ENCODE measurements around the gene FMR1. TPM values are rescaled to one million over a fixed set of nuclear protein-coding genes. Genes with fewer than 3 reads are reported as not detected.

The FMR1 gene
- total RNA-seq, 1 donor from 2014 or later, result 108 TPM

DNA sequence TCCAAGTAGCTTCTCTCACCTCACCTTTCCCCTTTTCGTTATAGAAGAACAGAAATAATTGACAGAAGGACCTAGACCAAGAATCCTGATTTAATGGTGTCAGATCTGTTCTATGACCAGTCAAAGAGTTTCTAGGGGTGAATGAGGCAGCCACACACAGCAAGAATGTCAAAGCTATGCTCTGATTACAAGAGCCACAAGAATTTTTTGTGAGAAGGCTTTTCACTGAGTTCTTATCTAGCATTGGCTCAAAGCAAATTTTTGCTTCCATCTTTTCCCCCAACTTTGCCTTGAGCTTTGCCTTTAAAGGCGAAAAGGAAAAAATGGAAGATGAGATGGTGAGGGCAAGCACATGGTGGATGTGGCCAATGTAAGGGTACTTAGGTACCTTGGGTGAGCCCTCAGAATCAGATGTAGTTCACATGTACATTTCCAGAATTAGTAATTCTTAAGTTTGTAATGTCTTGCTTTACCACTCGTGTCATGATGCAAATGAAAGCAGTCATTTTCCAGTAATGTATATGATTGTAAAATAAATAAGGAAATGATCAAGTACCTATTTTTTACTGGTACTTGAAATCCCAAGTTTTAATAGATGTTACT is 23.5 kb downstream of the FMR1 start:
- no peak overlapping the region for H3K4me3 Mint-ChIP-seq
- no peaks in the 10 kb centered on the region for H3K4me1 Mint-ChIP-seq
- H3K36me3 Mint-ChIP-seq, result peaks cover 31% of the 10 kb centered on the region
- TF ChIP-seq, protein P1, sequence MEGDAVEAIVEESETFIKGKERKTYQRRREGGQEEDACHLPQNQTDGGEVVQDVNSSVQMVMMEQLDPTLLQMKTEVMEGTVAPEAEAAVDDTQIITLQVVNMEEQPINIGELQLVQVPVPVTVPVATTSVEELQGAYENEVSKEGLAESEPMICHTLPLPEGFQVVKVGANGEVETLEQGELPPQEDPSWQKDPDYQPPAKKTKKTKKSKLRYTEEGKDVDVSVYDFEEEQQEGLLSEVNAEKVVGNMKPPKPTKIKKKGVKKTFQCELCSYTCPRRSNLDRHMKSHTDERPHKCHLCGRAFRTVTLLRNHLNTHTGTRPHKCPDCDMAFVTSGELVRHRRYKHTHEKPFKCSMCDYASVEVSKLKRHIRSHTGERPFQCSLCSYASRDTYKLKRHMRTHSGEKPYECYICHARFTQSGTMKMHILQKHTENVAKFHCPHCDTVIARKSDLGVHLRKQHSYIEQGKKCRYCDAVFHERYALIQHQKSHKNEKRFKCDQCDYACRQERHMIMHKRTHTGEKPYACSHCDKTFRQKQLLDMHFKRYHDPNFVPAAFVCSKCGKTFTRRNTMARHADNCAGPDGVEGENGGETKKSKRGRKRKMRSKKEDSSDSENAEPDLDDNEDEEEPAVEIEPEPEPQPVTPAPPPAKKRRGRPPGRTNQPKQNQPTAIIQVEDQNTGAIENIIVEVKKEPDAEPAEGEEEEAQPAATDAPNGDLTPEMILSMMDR (IDR thresholded peaks at IDR 0.05; ENCODE audit: unreplicated experiment), result no peak
- no peaks in the 10 kb centered on the region for H3K27me3 Mint-ChIP-seq (ENCODE audit: low read depth)
- peaks cover 18% of the 10 kb centered on the region for H3K9me3 Mint-ChIP-seq
- H3K27ac Mint-ChIP-seq, result no peak overlapping the region
- no peak for DNase-seq (ENCODE audit: low spot score in 2 of 2, unreplicated experiment in 2 of 2)

DNA sequence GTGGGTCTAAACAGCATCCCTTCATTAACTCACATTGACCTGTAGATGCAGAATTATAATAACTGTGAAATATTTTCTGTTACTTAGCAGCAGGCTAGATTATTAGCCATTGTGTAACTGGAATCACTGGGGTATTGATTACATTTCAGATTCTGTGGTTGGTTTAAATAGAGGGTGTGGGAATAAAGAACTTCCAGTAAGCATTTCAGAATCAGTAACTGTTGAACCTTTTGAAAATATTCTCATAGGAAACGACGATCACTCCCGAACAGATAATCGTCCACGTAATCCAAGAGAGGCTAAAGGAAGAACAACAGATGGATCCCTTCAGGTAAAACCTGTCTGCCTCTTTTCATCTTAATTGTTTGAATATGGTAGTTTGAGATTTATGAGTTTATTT is 33.6 kb downstream of the FMR1 start:
- Mint-ChIP-seq H3K36me3 (peaks cover 38% of the 10 kb centered on the region), H3K27me3 (ENCODE audit: low read depth) (no peaks in the 10 kb centered on the region), H3K4me1 (no peaks in the 10 kb centered on the region), H3K4me3 (no peak overlapping the region), H3K27ac (no peak overlapping the region), H3K9me3 (peaks cover 13% of the 10 kb centered on the region)
- no peak for DNase-seq (ENCODE audit: low spot score in 2 of 2, unreplicated experiment in 2 of 2)
- TF ChIP-seq, protein P1 (IDR thresholded peaks at IDR 0.05; ENCODE audit: unreplicated experiment), result no peak

DNA sequence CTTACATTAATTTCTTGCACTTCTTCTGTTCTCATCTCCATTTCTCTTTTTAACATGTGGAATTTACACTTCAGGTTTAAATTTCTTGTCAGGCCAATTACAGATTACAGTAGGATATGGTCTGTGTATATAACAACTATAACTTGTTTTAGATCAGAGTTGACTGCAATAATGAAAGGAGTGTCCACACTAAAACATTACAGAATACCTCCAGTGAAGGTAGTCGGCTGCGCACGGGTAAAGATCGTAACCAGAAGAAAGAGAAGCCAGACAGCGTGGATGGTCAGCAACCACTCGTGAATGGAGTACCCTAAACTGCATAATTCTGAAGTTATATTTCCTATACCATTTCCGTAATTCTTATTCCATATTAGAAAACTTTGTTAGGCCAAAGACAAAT is 36.8 kb downstream of the FMR1 start:
- H3K36me3 Mint-ChIP-seq, result peaks cover 23% of the 10 kb centered on the region
- peaks cover 4% of the 10 kb centered on the region for H3K9me3 Mint-ChIP-seq
- no peak overlapping the region for H3K4me3 Mint-ChIP-seq
- TF ChIP-seq, protein P1 (IDR thresholded peaks at IDR 0.05; ENCODE audit: unreplicated experiment), result no peak
- no peaks in the 10 kb centered on the region for H3K27me3 Mint-ChIP-seq (ENCODE audit: low read depth)
- no peaks in the 10 kb centered on the region for H3K4me1 Mint-ChIP-seq
- no peak for DNase-seq (ENCODE audit: low spot score in 2 of 2, unreplicated experiment in 2 of 2)
- no peak overlapping the region for H3K27ac Mint-ChIP-seq

DNA sequence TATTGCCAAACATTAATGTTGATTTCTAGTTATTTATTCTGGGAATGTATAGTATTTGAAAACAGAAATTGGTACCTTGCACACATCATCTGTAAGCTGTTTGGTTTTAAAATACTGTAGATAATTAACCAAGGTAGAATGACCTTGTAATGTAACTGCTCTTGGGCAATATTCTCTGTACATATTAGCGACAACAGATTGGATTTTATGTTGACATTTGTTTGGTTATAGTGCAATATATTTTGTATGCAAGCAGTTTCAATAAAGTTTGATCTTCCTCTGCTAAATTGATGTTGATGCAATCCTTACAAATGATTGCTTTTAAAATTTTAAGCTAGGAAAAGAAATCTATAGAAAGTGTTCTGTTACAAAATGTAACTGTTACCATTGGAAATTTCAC is 38.6 kb downstream of the FMR1 start:
- no peak for DNase-seq (ENCODE audit: low spot score in 2 of 2, unreplicated experiment in 2 of 2)
- Mint-ChIP-seq H3K4me3 (no peak overlapping the region), H3K9me3 (peaks cover 5% of the 10 kb centered on the region), H3K27ac (no peak overlapping the region), H3K27me3 (ENCODE audit: low read depth) (no peaks in the 10 kb centered on the region), H3K4me1 (peaks cover 2% of the 10 kb centered on the region), H3K36me3 (peaks cover 12% of the 10 kb centered on the region)
- TF ChIP-seq, protein P1 (IDR thresholded peaks at IDR 0.05; ENCODE audit: unreplicated experiment), result no peak

DNA sequence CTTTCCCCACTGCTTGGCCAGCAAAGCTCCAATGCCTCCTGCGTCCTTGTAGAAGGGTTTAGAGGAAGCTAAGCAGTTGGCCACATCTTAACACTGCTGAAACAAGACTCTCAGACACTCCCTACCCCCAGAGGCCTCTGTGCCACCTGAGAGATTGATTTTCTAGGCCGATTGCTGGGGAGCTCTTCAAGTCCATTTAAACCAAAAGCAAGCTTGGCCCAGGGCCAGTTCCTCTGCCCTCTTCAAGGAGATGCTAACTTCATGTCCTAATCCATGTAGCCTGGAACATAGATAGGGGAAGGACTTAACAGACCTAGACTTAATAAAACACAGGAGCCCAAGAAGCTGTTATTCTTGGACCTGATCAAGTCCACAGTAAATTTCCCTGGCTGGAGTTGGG is 42.3 kb downstream of the FMR1 start:
- H3K4me3 Mint-ChIP-seq, result no peak overlapping the region
- peaks cover 4% of the 10 kb centered on the region for H3K36me3 Mint-ChIP-seq
- peaks cover 28% of the 10 kb centered on the region for H3K9me3 Mint-ChIP-seq
- TF ChIP-seq, protein P1 (IDR thresholded peaks at IDR 0.05; ENCODE audit: unreplicated experiment), result no peak
- H3K4me1 Mint-ChIP-seq, result peaks cover 2% of the 10 kb centered on the region
- DNase-seq (ENCODE audit: low spot score in 2 of 2, unreplicated experiment in 2 of 2), result no peak
- no peaks in the 10 kb centered on the region for H3K27me3 Mint-ChIP-seq (ENCODE audit: low read depth)
- no peak overlapping the region for H3K27ac Mint-ChIP-seq

DNA sequence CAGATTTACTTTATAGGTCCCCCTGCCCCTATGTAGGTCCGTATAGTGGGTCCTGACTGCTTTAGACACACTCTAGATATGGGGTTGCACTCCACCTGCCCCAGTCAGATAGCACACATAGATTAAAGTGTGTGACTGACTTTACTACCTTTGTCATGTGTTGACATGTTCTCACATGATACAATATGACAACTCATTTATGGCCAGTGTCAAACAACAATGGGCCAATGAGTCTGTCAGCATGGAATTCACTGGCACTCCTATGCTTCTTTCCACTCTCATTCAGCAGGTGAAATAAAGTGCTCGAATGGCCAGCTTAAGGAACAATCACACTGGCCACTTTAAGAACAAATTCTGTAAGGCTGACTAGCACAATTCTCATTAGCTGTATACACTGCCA is 45.6 kb downstream of the FMR1 start:
- H3K9me3 Mint-ChIP-seq, result peaks cover 42% of the 10 kb centered on the region
- TF ChIP-seq, protein P1 (IDR thresholded peaks at IDR 0.05; ENCODE audit: unreplicated experiment), result no peak
- no peak overlapping the region for H3K4me3 Mint-ChIP-seq

More for the DNA sequence above, 45.6 kb downstream of the FMR1 start:
- Mint-ChIP-seq H3K36me3 (peaks cover 3% of the 10 kb centered on the region), H3K27me3 (ENCODE audit: low read depth) (no peaks in the 10 kb centered on the region), H3K4me1 (peaks cover 2% of the 10 kb centered on the region), H3K27ac (no peak overlapping the region)
- no peak for DNase-seq (ENCODE audit: low spot score in 2 of 2, unreplicated experiment in 2 of 2)
